PFSK-1 (cell line): Measurements from ENCODE around the gene CCL19.

ENCODE experiments used
- FOXP2 ChIP-seq: optimal IDR thresholded peaks from 2 replicates; pipeline ENCODE3; 2011; ENCODE audit warnings: borderline replicate concordance, control low read depth, inconsistent platforms; ENCODE audit not compliant: insufficient read depth; ENCODE audit errors: extremely low read length, extremely low read depth
- POLR2AphosphoS5 ChIP-seq: IDR thresholded peaks from 2 replicates; pipeline ENCODE4 v1.6.1; 2012; ENCODE audit warnings: low read depth, mild to moderate bottlenecking, control low read depth, low read length, moderate library complexity
- REST ChIP-seq, 2 experiments: IDR thresholded peaks; 2 replicates each; pipeline versions ENCODE4 v1.6.1 to v1.8.0; 2011 to 2012; ENCODE audit warnings: low read depth in 2 of 2, low read length in 2 of 2, control low read depth in 1 of 2, inconsistent platforms in 1 of 2, mild to moderate bottlenecking in 1 of 2, moderate library complexity in 1 of 2; ENCODE audit not compliant: insufficient read depth in 1 of 2

DNA sequence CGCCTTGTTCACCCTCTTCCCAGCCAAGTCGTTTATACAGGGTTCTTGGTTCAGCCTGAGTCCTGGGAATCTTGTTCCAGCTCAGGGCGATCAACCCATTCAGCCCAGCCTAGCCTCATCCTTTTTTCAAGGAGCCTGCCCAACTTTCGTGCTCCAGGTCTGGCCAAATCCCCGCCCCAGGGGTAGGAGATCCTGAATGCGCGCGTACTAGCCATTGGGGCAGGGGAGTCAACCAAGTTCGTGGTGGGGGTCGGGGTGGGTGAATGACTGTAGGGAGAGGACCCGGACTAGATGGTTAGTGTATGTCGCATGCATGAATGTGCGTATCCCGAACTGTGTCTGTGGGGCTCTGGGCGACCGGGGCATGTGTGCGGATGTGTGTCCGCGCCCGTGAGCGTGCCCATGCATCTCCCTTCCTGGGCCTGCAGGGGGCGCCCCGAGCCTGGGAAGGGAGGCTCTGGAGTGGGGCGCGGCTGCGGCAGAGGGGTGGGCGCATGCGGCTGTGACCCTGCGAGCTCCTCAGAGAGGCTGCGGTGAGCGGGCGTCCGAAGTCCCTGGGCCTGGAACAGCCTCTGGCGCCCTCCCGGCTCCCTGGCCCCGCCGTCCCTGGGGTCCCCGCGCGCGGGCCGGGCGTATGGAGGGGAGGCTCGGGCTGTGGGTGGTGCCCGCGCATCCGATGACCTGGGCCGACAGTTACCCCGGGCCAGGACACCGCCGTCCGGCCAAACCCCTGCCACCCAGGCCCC is 10.1 kb upstream of the CCL19 start:
- TF ChIP-seq POLR2AphosphoS5 (no peak), REST (IDR thresholded peaks at IDR 0.05; ENCODE audit: insufficient read depth in 1 of 2, low read depth in 2 of 2, low read length in 2 of 2) (no peak), FOXP2 (no peak)
